HG02884 (cell line): ENCODE measurements around the gene IL4R.

Experiments
- ATAC-seq: cut with Tn5 transposase; IDR thresholded peaks from one replicate; pipeline ENCODE4 v1.9.1; 2021; ENCODE audit warnings: mild to moderate bottlenecking, moderate library complexity; ENCODE audit not compliant: unreplicated experiment

Gene IL4R

GRCh38 chr16:27314161-27314723 lies 468 bp downstream of the IL4R start:
- no peak for ATAC-seq

GRCh38 chr16:27314986-27315332 lies 1.2 kb downstream of the IL4R start:
- no peak for ATAC-seq

GRCh38 chr16:27315333-27316037 lies 1.7 kb downstream of the IL4R start:
- no peak for ATAC-seq

GRCh38 chr16:27316038-27316680 lies 2.4 kb downstream of the IL4R start:
- no peak for ATAC-seq

- ATAC-seq = no peak
These were observed 3.5 kb downstream of the IL4R start for GRCh38 chr16:27317320-27317719.

- ATAC-seq = no peak
These were observed 4.1 kb downstream of the IL4R start for GRCh38 chr16:27317738-27318391.

- ATAC-seq = peak; percentile 46
These were observed 4.8 kb downstream of the IL4R start for GRCh38 chr16:27318392-27319256.

- no peak for ATAC-seq
These were observed 5.6 kb downstream of the IL4R start for GRCh38 chr16:27319257-27319965.

GRCh38 chr16:27320261-27321012 lies 6.7 kb downstream of the IL4R start:
- ATAC-seq = no peak

GRCh38 chr16:27321013-27321915 lies 7.5 kb downstream of the IL4R start:
- no peak for ATAC-seq

- ATAC-seq = no peak
These were observed 9.3 kb downstream of the IL4R start for GRCh38 chr16:27322858-27323780.

GRCh38 chr16:27323781-27324561 lies 10.2 kb downstream of the IL4R start:
- ATAC-seq = no peak

- ATAC-seq = no peak
These were observed 11.1 kb downstream of the IL4R start for GRCh38 chr16:27324851-27325301.

- ATAC-seq = no peak
These were observed 12.0 kb downstream of the IL4R start for GRCh38 chr16:27325736-27326135.

- no peak for ATAC-seq
These were observed 12.5 kb downstream of the IL4R start for GRCh38 chr16:27326251-27326650.

- no peak for ATAC-seq
These were observed 13.2 kb downstream of the IL4R start for GRCh38 chr16:27326738-27327585.
